BLaER1 (cell line): Measurements from ENCODE around the gene CTBP1.

Experiments used
- H3K27ac ChIP-seq: shearing (Covaris generic); formaldehyde crosslinking; 2 replicates; pipeline ENCODE4 v1.8.1; 2022
- H3K27me3 ChIP-seq: shearing (Covaris generic); formaldehyde crosslinking; 2 replicates; pipeline ENCODE4 v1.8.1; 2022
- H3K36me3 ChIP-seq: shearing (Covaris generic); formaldehyde crosslinking; 2 replicates; pipeline ENCODE4 v1.8.1; 2022
- H3K4me1 ChIP-seq: shearing (Covaris generic); formaldehyde crosslinking; 2 replicates; pipeline ENCODE4 v1.8.1; 2022
- H3K4me2 ChIP-seq: shearing (Covaris generic); formaldehyde crosslinking; 2 replicates; pipeline ENCODE4 v1.8.1; 2022
- H3K4me3 ChIP-seq: shearing (Covaris generic); formaldehyde crosslinking; 2 replicates; pipeline ENCODE4 v1.8.1; 2022
- H3K9ac ChIP-seq: shearing (Covaris generic); formaldehyde crosslinking; 2 replicates; pipeline ENCODE4 v1.8.1; 2022
- H3K9me3 ChIP-seq: shearing (Covaris generic); formaldehyde crosslinking; 2 replicates; pipeline ENCODE4 v1.8.1; 2022
- H4K20me1 ChIP-seq: shearing (Covaris generic); formaldehyde crosslinking; 2 replicates; pipeline ENCODE4 v1.8.1; 2022
- Cebpa-rat ChIP-seq: shearing (Covaris generic); IDR thresholded peaks from 2 replicates; pipeline ENCODE4 v1.8.1; 2022

CTBP1 gene

DNA sequence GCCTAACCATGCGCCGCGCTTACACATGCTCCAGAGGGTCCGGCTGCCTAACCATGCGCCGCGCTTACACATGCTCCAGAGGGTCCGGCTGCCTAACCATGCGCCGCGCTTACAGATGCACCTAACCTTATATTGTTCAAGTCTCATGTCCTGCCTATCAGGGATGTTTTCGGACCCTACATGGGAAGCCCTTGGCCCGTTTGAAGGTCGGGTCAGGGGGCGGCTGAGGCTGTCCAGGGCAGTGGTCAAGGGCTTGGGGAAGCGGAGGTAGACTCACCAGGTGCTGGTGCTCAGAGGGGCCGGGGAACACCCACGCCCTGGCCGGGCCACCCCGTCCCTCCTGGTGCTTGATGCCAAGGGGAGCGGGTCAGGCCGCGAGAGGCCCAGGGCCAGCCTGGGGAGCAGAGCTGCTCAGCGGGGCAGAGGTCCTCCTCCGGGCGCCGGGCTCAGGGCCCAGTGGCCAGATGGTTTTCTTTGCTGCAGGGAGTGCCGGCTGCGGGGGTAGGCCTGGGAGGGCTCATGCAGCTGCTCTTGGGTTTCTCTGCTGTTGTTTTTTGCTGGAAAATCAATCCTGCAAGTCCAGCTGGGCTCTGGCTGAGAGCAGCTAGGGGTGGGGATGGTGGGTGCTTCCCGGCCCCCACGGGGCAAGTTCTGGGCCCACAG is 41.2 kb downstream of the CTBP1 start:
- H3K4me1 ChIP-seq: peaks cover 91% of the 10 kb centered on the region
- H3K36me3 ChIP-seq: peaks cover 24% of the 10 kb centered on the region
- H3K4me3 ChIP-seq: no peak overlapping the region; the same call in 1 of the 2 replicates
- no peak for TF ChIP-seq Cebpa-rat
- peak overlapping the region; percentile 83 for H3K4me2 ChIP-seq
- H3K27ac ChIP-seq: peak overlapping the region; percentile 47
- peaks cover 51% of the 10 kb centered on the region for H4K20me1 ChIP-seq
- H3K9ac ChIP-seq: peak overlapping the region; percentile 38; the same call in 1 of the 2 replicates
- H3K27me3 ChIP-seq: no peaks in the 10 kb centered on the region
- no peaks in the 10 kb centered on the region for H3K9me3 ChIP-seq

GRCh38 chr4:1207157-1207470 is 41.8 kb downstream of the CTBP1 start:
- no peak overlapping the region for H3K9ac ChIP-seq
- H4K20me1 ChIP-seq: peaks cover 45% of the 10 kb centered on the region
- peaks cover 18% of the 10 kb centered on the region for H3K36me3 ChIP-seq
- H3K4me1 ChIP-seq: peaks cover 92% of the 10 kb centered on the region
- H3K27ac ChIP-seq: no peak overlapping the region
- TF ChIP-seq Cebpa-rat: no peak
- no peaks in the 10 kb centered on the region for H3K9me3 ChIP-seq
- no peak overlapping the region for H3K4me3 ChIP-seq
- no peaks in the 10 kb centered on the region for H3K27me3 ChIP-seq
- peak overlapping the region; percentile 83; the same call in 1 of the 2 replicates for H3K4me2 ChIP-seq

DNA sequence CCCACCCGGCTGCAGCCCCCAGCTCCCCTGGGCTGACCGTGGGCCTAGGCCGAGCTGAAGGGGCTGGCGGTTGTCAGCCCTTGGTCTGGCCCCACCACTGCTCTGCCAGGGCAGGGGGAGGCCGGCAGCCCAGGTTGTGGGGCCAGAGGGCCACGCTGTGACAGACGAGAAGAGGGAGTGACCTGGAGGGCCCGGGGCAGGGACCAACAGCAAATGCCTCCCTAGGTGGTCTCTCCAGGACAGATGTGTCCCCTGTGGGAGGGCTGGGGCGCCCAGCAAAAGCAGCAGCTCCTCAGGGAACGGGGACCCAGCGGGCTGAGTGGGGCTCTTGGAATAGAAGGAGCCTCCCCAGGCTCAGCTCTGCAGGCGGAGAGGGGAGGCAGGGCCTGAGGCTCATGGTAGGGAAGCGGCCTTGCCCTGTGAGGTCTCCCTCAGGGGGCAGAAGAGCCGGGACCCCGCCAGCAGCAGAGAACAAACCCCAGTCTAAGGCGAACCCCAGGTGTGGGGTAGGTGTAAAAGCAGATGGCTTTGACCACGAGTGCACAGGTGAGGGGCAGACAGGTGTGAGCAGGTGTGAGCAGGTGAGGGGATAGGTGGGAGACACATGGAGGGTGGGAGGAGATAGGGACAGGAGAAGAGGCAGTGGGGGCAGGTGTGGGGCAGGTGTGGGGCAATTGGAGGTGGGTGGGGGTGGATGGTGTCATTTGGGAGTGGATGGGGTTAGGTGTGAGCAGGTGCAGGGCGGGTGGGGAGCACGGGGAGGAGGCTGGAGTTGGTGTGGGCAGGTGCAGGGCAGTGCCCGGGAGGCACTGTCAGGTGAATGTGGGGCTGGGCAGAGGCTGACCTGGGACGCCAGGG is 42.4 kb downstream of the CTBP1 start:
- Histone ChIP-seq H3K4me2 (peak overlapping the region; percentile 34; the same call in 1 of the 2 replicates), H3K4me1 (peaks cover 98% of the 10 kb centered on the region), H3K9me3 (no peaks in the 10 kb centered on the region), H3K36me3 (peaks cover 13% of the 10 kb centered on the region), H3K9ac (0 out of 2 replicates have a peak overlapping the region, but pooled peaks have one; percentile 24), H4K20me1 (peaks cover 39% of the 10 kb centered on the region), H3K27ac (0 out of 2 replicates have a peak overlapping the region, but pooled peaks have one; percentile 18), H3K4me3 (no peak overlapping the region), H3K27me3 (no peaks in the 10 kb centered on the region)
- no peak for TF ChIP-seq Cebpa-rat

- no peak for TF ChIP-seq Cebpa-rat
- peaks cover 98% of the 10 kb centered on the region for H3K4me1 ChIP-seq
- H3K27ac ChIP-seq: 0 out of 2 replicates have a peak overlapping the region, but pooled peaks have one; percentile 18
- 0 out of 2 replicates have a peak overlapping the region, but pooled peaks have one; percentile 24 for H3K9ac ChIP-seq
- peak overlapping the region; percentile 34 for H3K4me2 ChIP-seq
- H3K36me3 ChIP-seq: peaks cover 5% of the 10 kb centered on the region
- peaks cover 37% of the 10 kb centered on the region for H4K20me1 ChIP-seq
- H3K9me3 ChIP-seq: no peaks in the 10 kb centered on the region
- H3K27me3 ChIP-seq: no peaks in the 10 kb centered on the region
- H3K4me3 ChIP-seq: no peak overlapping the region
Measured at GRCh38 chr4:1205586-1206298, 43.2 kb downstream of the CTBP1 start.

DNA sequence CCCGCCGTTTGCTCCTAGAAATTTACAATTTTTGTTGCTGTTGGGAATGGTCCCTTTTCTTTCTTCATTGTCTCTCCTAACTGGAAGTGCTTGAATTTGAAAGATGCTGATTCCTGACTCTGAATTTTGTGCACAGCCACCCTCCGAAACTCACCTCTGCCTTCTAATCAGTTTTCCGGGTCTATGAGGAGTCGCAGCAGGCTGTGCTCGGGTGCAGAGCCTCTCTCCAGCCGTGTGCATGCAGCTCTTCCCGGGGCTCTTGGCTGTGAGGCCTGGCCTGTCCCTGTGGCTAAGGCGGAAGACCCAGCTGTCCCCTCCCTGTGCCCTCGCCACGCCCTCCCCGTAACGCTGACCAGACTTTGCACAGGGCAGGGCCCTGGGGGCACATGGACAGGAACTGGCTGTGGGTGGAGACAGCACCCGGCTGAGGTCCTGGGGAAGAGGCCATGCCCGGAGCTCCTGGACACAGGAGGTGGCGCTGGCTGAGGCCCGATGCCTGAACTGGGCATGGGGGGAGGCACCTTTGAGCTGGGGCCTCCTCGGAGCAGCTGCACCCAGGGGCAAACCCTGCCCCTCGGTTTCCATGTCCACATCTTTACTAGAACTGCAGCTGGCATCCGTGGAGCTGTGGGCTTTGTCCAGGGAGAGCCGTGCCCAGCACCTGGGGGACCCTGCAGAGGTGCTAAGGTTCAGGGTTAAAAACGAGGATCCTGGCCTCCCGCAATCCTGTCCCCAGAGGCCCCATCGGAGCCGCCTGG is 43.9 kb downstream of the CTBP1 start:
- Histone ChIP-seq H3K27me3 (no peaks in the 10 kb centered on the region), H3K4me1 (peaks cover 98% of the 10 kb centered on the region), H3K27ac (no peak overlapping the region), H3K36me3 (no peaks in the 10 kb centered on the region), H3K9ac (no peak overlapping the region), H3K4me2 (peak overlapping the region; percentile 99), H3K9me3 (no peaks in the 10 kb centered on the region), H3K4me3 (no peak overlapping the region), H4K20me1 (peaks cover 32% of the 10 kb centered on the region)
- TF ChIP-seq Cebpa-rat: no peak

DNA sequence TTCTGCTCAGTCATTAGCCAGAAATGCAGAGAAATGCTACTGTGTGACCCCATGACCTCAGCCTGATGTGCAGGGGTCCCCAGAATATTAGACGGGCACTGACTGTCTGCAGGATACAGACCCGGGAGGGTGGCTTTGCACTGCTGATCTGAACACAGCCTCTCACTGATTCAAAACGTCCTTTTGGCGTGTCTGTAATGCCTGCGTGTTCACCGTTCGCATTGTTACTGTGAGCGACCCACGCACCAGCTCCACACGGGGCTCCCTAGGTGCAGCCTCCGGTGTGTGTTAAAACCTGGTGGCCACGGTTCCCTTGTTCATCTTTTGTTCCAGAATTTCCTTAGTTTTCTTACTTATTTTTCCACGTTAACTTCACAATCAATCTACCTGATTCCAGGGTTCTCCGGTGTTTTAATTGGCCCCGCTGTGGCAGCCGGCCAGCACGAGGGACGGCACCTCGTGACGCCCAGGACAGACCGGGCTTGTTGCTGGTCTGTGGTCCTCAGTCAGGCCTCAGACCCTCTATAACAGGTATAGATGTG is 44.6 kb downstream of the CTBP1 start:
- no peaks in the 10 kb centered on the region for H3K9me3 ChIP-seq
- H3K27me3 ChIP-seq: no peaks in the 10 kb centered on the region
- peaks cover 26% of the 10 kb centered on the region for H4K20me1 ChIP-seq
- no peak overlapping the region for H3K4me3 ChIP-seq
- H3K4me1 ChIP-seq: peaks cover 98% of the 10 kb centered on the region
- H3K4me2 ChIP-seq: peak overlapping the region; percentile 99
- H3K27ac ChIP-seq: no peak overlapping the region
- no peak overlapping the region for H3K9ac ChIP-seq
- no peak for TF ChIP-seq Cebpa-rat
- H3K36me3 ChIP-seq: no peaks in the 10 kb centered on the region

DNA sequence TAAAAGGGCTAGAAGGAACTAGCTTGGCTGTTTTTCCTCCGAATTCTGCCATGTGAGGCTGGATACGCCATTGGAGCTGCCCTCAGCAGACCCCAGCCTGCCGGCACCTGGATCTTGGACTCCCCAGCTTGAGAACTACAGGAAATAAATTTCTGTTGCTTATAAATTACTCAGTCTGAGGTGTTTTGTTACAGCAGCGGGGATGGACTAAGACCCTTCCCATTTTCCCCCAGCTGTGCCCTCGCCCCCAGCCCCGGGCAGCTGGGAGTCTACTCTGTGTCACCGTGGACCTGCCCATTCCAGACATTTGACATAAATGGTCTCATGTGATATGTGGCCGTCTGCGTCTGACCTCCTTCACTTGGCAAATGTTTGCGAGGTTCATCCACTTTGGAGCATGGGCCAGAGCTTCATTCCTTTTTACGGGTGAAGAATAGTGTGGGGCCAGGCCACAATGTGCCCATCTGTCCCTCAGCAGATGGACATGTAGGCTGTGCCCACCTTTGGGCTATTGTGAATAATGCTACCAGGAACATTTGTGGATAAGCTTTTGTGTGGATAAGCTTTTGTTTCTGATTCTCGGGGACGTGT is 45.8 kb downstream of the CTBP1 start:
- Histone ChIP-seq H3K4me3 (peak overlapping the region; percentile 31; the same call in 1 of the 2 replicates), H3K4me1 (peaks cover 89% of the 10 kb centered on the region), H3K27ac (peak overlapping the region; percentile 90), H3K4me2 (peak overlapping the region; percentile 99), H3K36me3 (no peaks in the 10 kb centered on the region), H3K9me3 (no peaks in the 10 kb centered on the region), H4K20me1 (peaks cover 13% of the 10 kb centered on the region), H3K27me3 (0 out of 2 replicates have a peak, but pooled peaks cover under 1% of the 10 kb centered on the region), H3K9ac (0 out of 2 replicates have a peak overlapping the region, but pooled peaks have one; percentile 76)
- TF ChIP-seq Cebpa-rat: no peak

- Histone ChIP-seq H3K4me1 (peaks cover 83% of the 10 kb centered on the region), H3K27me3 (0 out of 2 replicates have a peak, but pooled peaks cover 3% of the 10 kb centered on the region), H3K4me2 (peak overlapping the region; percentile 99), H3K4me3 (peak overlapping the region; percentile 31; the same call in 1 of the 2 replicates), H3K36me3 (no peaks in the 10 kb centered on the region), H3K27ac (peak overlapping the region; percentile 90), H3K9ac (peak overlapping the region; percentile 76; the same call in 1 of the 2 replicates), H3K9me3 (no peaks in the 10 kb centered on the region), H4K20me1 (0 out of 2 replicates have a peak, but pooled peaks cover 9% of the 10 kb centered on the region)
- no peak for TF ChIP-seq Cebpa-rat
Measured at GRCh38 chr4:1202526-1203011, 46.4 kb downstream of the CTBP1 start.
